Muscle of leg (tissue), 11 donors: ENCODE results near the gene BHLHE23. TPM values are rescaled to one million over a fixed set of nuclear protein-coding genes. Genes with fewer than 3 reads are reported as not detected.

Experiments
- DNase-seq: peaks from one replicate; pipeline ENCODE4 v3.0.0; 2013
- H3K27ac ChIP-seq: one replicate; pipeline ENCODE4 v1.5.1; 2013; ENCODE audit warnings: mild to moderate bottlenecking, low read length, control low read depth
- H3K27me3 ChIP-seq: one replicate; pipeline ENCODE4 v1.6.1; 2013; ENCODE audit warnings: low read length; ENCODE audit not compliant: control insufficient read depth, insufficient read depth
- H3K36me3 ChIP-seq: one replicate; pipeline ENCODE4 v1.6.1; 2013; ENCODE audit warnings: low read length; ENCODE audit not compliant: control insufficient read depth, insufficient read depth
- H3K4me1 ChIP-seq: one replicate; pipeline ENCODE4 v1.6.1; 2013; ENCODE audit warnings: low read length; ENCODE audit not compliant: control insufficient read depth, insufficient read depth
- H3K4me3 ChIP-seq: one replicate; pipeline ENCODE4 v1.5.1; 2013; ENCODE audit warnings: low read length, control low read depth
- H3K9me3 ChIP-seq: replicated peaks from 2 replicates; pipeline ENCODE4 v1.6.1; 2013; ENCODE audit warnings: low read depth, low read length; ENCODE audit not compliant: control insufficient read depth
- WGBS: methylation state at CpG from one replicate; pipeline ENCODE4 v1.1.5; 2013; ENCODE audit warnings: missing lambda C conversion rate; ENCODE audit not compliant: insufficient coverage; 5-methylcytosine and 5-hydroxymethylcytosine counted together
- polyA plus RNA-seq, 8 donors: library from polyadenylated mRNA; unstranded; fragments of 120-200 nt; gene quantifications; one replicate each; pipeline versions ENCODE4 v1.2.1 to v1.2.3, GENCODE V29; 2013; ENCODE audit warnings: inconsistent platforms in 1 of 8, low replicate concordance in 1 of 8; ENCODE audit not compliant: insufficient read length in 8 of 8, insufficient read depth in 1 of 8
- total RNA-seq: library from RNA; stranded (reverse); fragments of 120-200 nt; gene quantifications from one replicate; pipeline ENCODE4 v1.2.4, GENCODE V29; 2013

BHLHE23 gene
- total and polyA plus RNA-seq, 9 donors, result not detected

GRCh38 chr20:62982124-62983075, 24.4 kb downstream of the BHLHE23 start:
- Histone ChIP-seq H3K36me3 (no peaks in the 10 kb centered on the region), H3K27me3 (peaks cover 48% of the 10 kb centered on the region), H3K9me3 (no peaks in the 10 kb centered on the region), H3K4me1 (peaks cover 49% of the 10 kb centered on the region), H3K4me3 (no peak overlapping the region), H3K27ac (no peak overlapping the region)
- WGBS, result 51% methylated on average over 14 of the region's 21 CpGs
- no peak for DNase-seq

DNA sequence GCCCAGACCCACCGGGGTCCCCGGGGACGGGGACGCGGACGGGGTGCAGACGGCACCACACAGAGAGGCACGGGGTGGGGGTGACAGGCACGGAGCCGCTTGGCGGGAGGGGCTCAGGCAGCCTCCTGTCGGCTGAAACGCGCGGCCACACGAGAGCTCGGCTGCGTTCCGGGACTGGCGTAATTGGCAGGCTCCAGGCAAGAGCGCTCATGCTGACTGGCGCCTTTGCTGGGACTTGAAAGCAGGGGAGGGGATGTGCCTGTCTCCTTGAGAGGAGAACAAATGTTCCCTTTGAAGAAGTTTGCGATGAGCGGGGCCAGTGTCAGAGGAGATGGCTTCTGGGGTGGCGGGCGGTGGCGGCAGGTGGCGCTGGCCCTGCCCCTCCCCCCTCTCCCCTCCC, 25.8 kb downstream of the BHLHE23 start:
- no peaks in the 10 kb centered on the region for H3K9me3 ChIP-seq
- no peak overlapping the region for H3K4me3 ChIP-seq
- no peaks in the 10 kb centered on the region for H3K36me3 ChIP-seq
- H3K27me3 ChIP-seq, result peaks cover 63% of the 10 kb centered on the region
- no peak for DNase-seq
- peaks cover 49% of the 10 kb centered on the region for H3K4me1 ChIP-seq
- no peak overlapping the region for H3K27ac ChIP-seq
- 11% methylated on average over 16 of the region's 28 CpGs for WGBS

- DNase-seq, result no peak
- H3K27ac ChIP-seq, result no peak overlapping the region
- no peaks in the 10 kb centered on the region for H3K36me3 ChIP-seq
- H3K9me3 ChIP-seq, result no peaks in the 10 kb centered on the region
- peaks cover 68% of the 10 kb centered on the region for H3K27me3 ChIP-seq
- H3K4me1 ChIP-seq, result peaks cover 44% of the 10 kb centered on the region
- WGBS, result 24% methylated on average over 6 of the region's 19 CpGs
- H3K4me3 ChIP-seq, result no peak overlapping the region
Observed at GRCh38 chr20:62980380-62980960, 26.3 kb downstream of the BHLHE23 start.

GRCh38 chr20:62979876-62980373, 26.8 kb downstream of the BHLHE23 start:
- Histone ChIP-seq H3K4me3 (no peak overlapping the region), H3K27ac (no peak overlapping the region), H3K36me3 (no peaks in the 10 kb centered on the region), H3K9me3 (no peaks in the 10 kb centered on the region), H3K4me1 (peaks cover 39% of the 10 kb centered on the region), H3K27me3 (peaks cover 73% of the 10 kb centered on the region)
- no peak for DNase-seq
- 6% methylated on average over 16 of the region's 19 CpGs for WGBS

DNA sequence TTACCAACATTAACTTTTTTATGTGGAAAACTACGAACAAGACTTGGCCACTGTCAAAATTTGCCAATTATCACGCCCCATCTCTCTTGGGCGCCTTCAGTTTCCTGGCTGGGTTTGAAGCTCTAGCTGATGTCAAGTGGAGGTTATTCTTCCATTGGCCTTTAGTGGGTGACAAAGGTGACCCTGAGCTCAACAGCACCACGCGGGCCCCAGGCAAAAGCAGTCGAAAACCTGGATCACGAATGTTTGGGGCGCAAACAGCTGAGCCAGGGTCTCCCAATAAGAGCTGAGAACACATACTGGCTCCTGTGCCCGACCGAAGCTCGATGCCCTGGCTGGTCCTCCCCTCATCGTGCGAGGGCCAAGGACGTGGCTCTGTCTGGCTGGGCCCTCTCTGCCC, 27.5 kb downstream of the BHLHE23 start:
- peaks cover 79% of the 10 kb centered on the region for H3K27me3 ChIP-seq
- H3K36me3 ChIP-seq, result no peaks in the 10 kb centered on the region
- H3K27ac ChIP-seq, result no peak overlapping the region
- no peak for DNase-seq
- peaks cover 35% of the 10 kb centered on the region for H3K4me1 ChIP-seq
- H3K9me3 ChIP-seq, result no peaks in the 10 kb centered on the region
- WGBS, result 78% methylated on average over 13 of the region's 14 CpGs
- H3K4me3 ChIP-seq, result no peak overlapping the region

GRCh38 chr20:62978561-62978943, 28.2 kb downstream of the BHLHE23 start:
- Histone ChIP-seq H3K4me1 (peaks cover 33% of the 10 kb centered on the region), H3K27me3 (peaks cover 87% of the 10 kb centered on the region), H3K4me3 (no peak overlapping the region), H3K9me3 (no peaks in the 10 kb centered on the region), H3K27ac (no peak overlapping the region), H3K36me3 (no peaks in the 10 kb centered on the region)
- WGBS, result 27% methylated on average over 11 of the region's 13 CpGs
- no peak for DNase-seq

GRCh38 chr20:62977613-62978560, 28.9 kb downstream of the BHLHE23 start:
- Histone ChIP-seq H3K27ac (no peak overlapping the region), H3K4me1 (peaks cover 38% of the 10 kb centered on the region), H3K27me3 (peaks cover 93% of the 10 kb centered on the region), H3K9me3 (no peaks in the 10 kb centered on the region), H3K4me3 (no peak overlapping the region), H3K36me3 (no peaks in the 10 kb centered on the region)
- no peak for DNase-seq
- 69% methylated on average over 26 of the region's 38 CpGs for WGBS

- Histone ChIP-seq H3K4me3 (no peak overlapping the region), H3K27me3 (peaks cover 97% of the 10 kb centered on the region), H3K36me3 (no peaks in the 10 kb centered on the region), H3K4me1 (peaks cover 35% of the 10 kb centered on the region), H3K9me3 (no peaks in the 10 kb centered on the region), H3K27ac (no peak overlapping the region)
- WGBS, result 74% methylated on average over 9 of the region's 16 CpGs
- DNase-seq, result no peak
Observed at GRCh38 chr20:62976886-62977285, 29.9 kb downstream of the BHLHE23 start.

GRCh38 chr20:62975812-62976508, 30.8 kb downstream of the BHLHE23 start:
- no peak for DNase-seq
- H3K4me3 ChIP-seq, result no peak overlapping the region
- 37% methylated on average over 4 of the region's 9 CpGs for WGBS
- peaks cover 31% of the 10 kb centered on the region for H3K4me1 ChIP-seq
- H3K36me3 ChIP-seq, result no peaks in the 10 kb centered on the region
- H3K27ac ChIP-seq, result no peak overlapping the region
- H3K9me3 ChIP-seq, result no peaks in the 10 kb centered on the region
- H3K27me3 ChIP-seq, result peaks cover 92% of the 10 kb centered on the region
